NCI-H748 (cell line): ENCODE results near the gene FGD6.
"Not testable (repeated sequence)": the region's sequence is repeated elsewhere in the genome, so short reads cannot be mapped to it uniquely, and the experiment has no call there.

Experiments
- DNase-seq: peaks from one replicate; lab custom pipeline; 2025; ENCODE audit not compliant: unreplicated experiment; lab: John Stamatoyannopoulos, UW

The FGD6 gene

DNA sequence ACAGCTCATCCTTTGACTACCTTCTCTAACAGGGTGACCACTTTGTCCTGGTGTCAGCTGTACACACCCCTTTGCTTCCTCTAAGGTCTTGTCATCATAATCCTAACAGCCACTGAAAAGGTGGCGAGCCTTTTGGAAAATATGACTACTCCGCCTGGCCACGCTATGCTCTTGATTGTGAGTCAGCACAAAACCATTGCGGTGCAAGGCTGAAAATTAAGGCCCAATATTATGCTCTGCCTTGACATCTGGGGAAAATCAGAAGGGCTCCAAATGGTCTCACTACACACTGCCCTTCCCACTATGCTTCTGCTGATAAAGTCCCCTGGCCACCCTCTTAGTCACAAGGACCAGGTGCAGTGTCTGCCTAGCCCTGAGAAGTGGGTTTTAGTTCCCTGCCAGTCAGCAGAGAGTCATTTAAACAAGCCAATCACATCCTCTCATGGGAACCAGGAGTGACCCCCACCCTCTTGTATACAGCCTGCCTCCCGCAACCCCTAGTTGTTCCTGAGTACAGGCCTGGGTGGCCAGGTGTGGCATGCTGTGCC lies 34.3 kb downstream of the FGD6 start:
- DNase-seq: no peak

DNA sequence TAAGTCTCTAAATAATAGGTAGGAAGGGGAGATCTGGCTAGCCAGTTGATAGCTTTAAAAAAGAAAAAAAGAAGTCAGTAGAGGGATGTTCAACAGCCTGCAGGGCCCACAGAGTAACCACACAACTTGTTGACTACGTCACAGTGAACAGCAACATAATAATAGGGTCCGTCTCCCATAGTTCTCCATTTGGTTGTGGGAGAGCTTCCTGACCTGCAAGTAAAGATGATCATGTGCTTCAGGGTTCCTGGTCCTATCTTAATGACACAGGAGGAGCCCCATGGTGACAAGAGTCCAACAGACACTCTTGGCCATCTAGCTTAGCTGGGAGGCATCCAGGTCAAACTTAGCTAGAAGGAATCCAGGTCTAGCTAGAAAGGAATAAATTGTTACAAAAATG lies 36.2 kb downstream of the FGD6 start:
- DNase-seq: peak; percentile 5

DNA sequence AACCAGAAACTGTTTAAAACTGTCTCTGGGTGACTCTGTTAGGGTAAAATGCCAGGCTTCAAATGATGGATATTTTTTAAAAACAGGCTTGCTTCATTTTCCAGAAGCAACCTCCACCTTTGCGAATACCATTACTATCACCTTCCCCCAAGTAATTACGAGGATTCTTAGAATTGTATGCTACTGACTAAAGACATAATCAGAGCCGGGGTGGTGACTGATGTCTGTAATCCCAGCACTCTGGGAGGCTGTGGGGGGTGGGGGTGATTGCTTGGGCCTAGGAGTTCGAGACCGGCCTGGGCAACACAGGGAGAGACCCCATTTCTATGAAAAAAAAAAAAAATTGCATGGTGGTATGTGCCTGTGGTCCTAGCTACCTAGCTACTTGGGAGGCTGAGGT lies 38.3 kb downstream of the FGD6 start:
- no peak for DNase-seq

DNA sequence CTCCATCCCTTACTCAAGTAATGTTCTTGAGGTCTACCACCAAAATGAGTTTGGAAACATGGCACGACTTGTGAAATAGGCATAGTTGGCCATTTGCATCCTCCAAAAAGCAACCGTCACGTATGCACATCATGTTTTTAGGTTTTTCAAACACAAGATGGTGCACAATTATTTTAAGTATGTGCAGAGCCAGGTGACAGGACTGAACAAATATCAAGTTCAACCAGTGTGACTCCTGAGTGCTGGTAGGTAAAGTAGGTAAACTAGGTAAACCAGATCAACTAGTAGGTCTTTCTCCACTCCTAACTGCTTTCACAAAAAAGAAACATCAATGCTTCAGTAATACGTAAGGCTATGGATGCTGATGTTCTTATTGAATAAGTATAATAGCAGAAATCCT lies 39.1 kb downstream of the FGD6 start:
- DNase-seq: no peak

DNA sequence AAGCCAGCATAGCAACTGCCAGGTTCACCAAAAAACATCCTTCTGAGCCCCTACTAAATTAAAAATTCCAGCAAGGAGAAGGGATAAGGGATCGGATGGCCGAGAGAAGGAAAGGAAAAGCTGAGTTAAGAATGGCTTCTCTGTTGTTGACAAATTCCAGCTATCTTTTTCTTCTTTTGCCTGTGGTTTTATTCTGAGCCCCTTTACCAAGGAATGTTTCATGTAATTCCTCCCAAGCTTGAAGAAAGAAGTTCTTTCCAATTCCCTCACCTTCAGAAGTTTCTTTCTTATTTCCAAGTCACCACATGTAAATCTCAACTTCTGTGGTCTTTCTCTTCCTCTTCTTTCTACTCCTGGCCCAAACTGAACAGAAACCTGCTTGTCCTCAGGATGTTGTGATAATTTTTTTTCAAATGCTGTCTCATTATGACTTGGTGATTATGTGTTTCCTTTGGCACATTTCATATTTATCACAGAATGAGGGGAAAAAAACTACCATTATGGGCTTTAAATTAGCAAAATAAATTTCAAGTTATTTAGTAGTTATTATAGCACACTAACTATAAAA lies 40.0 kb downstream of the FGD6 start:
- no peak for DNase-seq

DNA sequence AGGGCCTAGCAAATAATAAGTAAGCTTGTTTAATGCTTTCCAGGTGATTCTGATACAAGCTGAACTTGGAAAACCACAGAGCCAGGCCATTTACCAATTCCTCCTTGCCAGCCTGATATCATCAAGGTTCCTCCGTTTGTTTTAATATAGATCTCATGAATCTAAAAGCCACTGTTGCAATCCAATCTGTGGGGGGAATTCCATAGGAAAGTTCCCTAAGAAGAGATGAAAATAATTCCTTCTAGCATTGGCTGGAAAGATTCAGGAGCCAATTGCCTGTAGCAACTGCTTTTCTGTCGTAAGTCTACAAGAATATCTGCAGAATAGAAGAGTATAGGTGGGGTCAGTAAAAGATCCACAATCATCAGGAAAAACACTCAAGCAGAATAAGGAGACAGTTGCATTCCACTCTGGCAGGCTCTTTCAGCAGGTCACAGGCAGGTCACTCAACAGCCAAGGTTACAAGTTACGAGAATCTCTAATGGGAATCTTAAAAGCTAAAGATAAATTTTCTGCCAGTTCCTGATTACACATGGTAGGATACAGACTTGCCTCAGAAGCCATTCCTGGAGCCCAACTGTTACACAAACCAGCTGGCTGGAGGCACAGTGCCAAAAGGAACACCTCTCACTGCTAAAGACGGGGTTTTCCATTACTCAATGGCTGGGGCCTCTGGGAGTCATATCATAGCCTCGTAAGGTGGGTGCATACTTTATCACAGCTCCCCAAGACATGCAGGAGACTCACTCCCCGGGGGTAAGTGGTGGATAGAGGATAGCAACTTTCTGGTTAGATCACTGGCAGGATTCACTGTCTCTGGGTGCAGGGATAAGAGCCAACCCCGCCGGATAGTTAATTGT lies 43.6 kb downstream of the FGD6 start:
- DNase-seq: no peak

DNA sequence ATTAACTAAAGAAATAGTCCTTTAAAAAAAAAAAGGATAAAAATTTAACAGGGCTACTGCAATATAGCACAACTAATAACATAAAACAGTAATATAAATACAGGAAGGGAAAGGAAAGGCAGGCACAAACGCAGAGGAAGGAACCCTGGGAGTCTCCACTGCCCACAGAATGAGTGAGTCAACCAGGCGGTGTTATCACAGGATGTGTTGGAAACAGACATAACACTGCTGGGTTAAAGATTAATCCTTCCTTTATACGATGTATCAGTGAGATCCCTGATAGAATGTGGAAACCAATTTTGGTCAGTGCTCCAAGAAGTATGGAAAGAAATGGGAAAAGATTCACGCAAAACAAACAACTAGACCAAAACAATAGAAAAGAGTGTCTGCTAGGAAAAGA lies 47.9 kb downstream of the FGD6 start:
- no peak for DNase-seq

DNA sequence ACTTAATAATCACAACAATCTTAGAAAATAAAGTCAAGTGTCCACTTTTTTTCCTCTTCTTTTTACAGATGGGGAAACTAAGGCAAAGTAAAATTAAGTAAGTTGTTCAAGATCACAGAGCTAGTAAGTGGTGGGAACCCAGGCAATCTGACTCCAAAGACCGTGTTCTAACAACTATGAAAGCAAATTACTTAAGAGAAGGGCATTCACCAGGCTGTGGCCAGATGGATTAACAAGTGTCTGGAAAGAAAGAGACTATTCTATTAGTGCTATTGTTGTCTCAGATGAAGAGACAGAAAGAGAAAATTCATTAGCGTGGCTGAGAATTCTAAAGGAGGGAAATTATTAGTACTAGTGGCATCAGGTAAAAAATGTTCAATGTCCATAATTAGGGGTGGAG lies 48.5 kb downstream of the FGD6 start:
- DNase-seq: no peak

DNA sequence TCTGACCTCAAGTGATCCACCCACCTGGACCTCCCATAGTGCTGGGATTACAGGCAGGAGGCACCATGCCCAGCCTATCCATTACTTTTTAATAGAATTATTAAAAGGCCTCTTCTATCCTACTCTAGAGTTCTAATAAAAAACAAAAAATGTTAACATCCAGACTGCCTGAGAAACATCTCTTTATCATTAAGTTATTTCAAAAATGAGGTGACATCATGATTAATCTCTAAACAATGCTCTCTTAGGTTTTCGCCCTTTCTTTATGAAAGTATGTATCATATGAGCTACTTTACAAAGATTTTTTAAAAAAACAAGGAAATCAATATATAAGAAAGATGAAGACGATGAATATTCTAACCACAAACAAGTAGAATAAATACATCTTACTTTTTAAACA lies 52.6 kb downstream of the FGD6 start:
- no peak for DNase-seq

DNA sequence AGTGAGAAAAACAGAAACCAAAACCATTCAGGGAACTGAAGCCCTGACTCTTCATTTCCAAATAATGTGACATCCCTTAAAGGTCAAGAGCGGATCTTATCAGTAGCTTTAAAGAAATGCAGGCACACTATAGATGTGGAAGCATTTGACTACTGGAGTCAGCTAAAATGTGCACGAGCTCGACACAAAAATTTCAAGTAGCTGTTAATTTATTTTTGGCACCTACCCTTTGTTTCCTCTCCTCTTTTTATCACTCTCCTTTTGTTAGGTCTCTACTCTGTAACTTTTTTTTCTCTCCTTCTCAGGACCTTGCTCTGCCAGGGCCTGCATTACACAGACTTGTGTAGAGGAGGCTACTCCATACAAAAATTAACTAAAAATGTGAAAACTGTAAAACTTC lies 58.3 kb downstream of the FGD6 start:
- no peak for DNase-seq

DNA sequence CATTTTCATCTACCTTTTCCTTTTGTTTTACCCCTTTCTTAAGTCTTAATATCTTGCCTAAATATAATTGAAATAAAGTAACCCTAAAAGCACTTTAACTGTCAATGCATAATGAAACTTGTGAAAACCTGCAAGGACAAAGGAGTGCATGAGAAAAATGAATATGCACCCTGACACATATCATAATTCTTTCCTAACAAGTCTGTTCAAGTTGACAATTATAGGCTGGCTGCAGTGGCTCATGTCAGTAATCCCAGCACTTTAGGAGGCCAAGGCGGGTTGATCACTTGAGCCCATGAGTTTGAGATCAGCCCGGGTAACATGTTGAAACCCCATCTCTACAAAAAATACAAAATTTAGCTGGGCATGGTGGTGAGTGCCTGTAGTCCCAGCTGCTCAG lies 65.4 kb downstream of the FGD6 start:
- DNase-seq: no peak

DNA sequence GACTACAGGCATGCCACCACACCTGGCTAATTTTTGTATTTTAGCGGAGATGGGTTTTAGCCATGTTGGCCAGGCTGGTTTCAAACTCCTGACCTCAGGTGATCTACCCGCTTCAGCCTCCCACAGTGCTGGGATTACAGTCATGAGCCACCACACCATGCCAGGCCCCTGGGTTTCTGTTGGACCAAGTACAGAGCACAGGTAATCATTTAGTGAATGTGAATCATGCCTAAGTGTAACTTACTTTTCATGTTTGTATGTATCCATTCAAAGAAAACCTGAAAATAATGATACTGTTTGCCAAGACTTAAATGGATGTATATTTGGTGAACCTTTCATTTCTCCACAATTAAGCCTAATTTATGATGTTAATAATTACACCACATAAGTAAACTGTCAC lies 65.9 kb downstream of the FGD6 start:
- DNase-seq: no peak

DNA sequence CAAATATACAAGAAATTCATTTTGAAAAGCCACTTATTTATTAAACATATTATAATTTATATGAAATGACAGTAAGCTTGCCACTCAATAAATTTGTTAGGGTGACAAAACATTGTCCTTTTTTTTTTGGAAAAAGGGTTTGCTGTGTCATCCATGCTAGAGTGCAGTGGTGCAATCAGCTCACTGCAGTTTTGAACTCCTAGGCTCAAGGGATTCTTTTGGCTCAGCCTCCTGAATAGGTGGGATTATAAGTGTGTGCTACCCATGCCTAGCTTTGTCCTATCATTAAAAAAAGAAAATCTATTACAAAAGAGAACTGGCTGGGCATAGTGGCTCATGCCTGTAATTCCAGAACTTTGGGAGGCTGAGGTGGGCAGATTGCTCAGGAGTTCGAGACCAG lies 66.8 kb downstream of the FGD6 start:
- no peak for DNase-seq

DNA sequence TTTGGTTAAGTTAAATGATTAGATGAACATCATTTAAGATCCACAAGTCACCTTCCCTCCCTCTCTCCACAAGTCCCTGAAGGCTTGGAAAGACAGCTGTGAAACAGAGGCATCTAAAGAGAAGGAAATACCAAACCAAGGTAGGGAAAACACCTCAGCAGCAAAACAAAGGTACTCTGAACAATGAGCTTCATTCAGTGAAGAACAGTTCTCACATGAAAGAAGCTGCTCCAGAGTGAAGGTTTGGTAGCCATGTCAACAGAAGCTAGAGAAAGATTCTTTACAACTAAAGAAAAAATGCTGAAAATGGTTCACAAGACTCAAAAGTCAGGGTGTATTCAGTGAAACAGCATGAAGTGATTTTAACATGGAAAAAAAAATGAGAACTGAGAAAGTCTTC lies 69.4 kb downstream of the FGD6 start:
- DNase-seq: no peak

DNA sequence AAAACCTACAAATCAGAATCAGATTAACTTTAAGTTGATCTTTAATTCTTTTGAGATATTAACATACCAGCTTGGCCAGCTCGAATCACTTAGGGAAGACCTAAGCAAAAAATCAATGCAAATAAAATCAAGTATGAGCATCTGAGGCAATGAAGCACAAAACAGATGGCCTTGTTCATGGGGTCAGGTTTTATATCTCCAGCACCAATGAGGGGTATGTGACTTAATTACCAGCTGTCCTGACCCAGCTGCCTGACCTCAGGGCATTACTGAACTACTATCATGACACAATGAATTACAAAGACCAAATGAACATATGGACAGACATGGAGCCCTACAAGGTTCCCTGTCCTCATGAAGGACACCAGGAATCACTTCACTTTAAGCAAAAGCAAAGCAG lies 70.5 kb downstream of the FGD6 start:
- no peak for DNase-seq

DNA sequence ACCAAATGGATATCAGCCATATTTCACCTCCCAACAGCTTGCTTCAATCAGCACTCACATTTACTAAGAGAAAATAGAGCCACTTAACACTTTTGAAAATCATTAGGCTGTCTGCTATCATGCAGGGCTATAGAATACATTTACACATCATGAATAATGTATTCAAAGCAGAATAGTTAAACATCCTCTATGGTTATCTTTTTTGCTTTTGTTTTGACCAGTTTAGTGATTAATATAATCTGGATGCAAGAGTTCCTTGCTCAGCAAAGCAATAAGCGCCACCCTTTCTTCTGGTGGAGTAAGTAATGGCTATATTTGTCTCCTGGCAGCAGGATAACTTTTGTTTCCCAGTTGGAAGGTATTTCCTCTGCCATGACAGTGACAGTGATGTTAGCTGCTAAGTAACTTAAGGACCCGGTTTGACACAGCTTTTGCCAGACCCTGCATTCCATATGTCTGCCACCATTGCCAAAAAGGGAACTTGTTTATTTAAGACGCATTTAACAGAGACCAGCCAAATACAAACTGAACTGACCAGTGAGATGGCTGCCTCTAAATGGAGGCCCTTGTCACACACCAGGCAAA lies 73.6 kb downstream of the FGD6 start:
- DNase-seq: no peak

DNA sequence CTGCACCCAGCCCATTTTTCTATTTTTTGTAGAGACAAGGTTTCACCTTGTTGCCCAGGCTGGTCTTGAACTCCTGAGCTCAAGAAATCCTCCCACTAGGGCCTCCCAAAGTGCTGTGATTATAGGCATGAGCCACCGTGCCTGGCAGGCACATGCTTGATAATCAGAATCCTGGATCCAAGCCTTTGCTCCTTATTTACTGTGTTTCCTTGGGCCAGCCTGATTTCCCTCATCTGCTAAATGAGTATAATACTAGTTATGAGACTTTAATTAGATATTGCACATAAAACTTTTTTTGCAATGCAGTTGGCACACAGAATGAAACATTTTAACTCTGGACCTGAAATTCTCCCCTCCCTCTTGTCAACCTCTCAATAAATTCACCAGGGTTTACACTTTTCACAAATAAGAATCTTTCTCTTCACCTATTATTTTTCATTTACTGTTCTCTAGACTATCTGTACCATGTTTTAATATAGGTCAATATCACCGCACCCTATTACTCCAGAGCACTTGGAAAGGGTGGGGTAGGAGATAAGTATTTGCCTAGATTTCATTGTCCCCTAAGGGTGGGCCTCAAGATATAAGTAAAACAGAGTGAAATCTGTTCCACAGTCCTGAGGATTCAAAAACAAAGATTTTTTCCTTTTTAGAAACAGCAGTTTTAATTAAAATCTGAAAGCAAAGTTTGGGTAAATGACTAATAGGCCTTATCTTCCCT lies 74.7 kb downstream of the FGD6 start:
- no peak for DNase-seq

DNA sequence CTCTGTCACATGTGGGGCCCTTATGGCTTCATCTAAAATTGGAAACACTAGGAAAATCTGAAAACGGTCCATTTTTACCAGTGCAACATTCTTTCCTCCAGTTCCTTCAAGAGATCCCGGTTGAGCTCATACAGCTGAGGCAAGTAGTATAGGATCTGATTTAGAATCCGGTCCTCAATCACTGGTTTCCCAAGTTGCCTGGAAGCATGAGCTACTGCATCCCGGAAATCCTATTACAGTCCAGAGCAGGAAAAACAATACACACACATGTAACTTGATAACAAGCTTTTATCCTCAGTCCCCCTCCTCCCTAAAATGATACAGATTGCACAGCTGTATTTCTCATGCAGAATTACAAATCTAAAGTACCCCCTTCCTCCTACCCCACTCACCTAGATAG lies 76.0 kb downstream of the FGD6 start:
- DNase-seq: no peak

DNA sequence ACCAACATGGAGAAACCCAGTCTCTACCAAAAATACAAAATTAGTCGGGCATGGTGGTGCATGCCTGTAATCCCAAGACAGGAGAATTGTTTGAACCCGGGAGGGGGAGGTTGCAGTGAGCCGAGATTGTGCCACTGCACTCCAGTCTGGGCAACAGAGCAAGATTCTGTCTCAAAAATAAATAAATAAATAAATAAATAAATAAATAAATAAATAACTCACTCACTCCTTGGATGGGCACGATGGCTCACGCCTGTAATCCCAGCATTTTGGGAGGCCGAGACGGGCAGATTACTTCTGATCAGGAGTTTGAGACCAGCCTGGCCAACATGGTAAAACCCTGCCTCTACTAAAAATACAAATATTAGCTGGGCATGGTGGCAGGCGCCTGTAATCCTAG lies 79.2 kb downstream of the FGD6 start:
- not testable (repeated sequence) for DNase-seq

DNA sequence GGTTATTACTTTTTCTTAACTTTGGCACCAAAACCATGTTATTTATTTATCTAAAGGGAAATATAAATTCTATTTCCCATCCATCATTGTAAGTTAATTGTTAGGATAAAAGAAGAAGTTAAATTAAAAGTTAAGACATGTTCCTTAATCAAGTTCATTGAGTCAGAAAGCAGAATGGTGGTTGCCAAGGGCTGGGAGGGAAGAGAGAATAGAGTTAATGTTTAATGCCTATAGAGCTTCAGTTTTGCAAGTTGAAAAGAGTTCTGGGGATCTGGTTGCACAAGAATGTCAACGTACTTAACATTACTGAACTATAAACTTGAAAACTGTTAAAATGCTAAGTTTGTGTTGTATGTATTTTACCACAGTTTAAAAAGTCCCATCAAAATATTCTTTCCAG lies 80.7 kb downstream of the FGD6 start:
- DNase-seq: no peak

DNA sequence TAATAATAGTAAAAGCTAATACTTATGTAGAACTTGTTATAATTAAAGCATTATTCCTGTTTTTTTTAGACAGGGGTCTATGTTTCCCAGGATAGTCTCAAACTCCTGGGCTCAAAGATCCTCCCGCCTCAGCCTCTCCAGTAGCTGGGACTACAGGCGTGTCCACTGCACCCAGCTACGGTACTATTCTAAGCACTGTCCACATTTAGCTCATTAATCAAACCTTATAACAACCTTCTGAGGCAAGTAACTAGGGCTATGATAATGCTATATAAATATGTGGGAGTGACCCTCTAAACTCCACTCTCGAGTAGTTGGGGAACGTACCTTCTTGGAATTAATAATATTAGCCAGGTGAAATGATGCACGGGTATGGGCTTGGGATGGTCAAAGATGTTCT lies 83.2 kb downstream of the FGD6 start:
- DNase-seq: no peak
